GM23338 (cell line): ENCODE measurements around the gene EPHA5.

Experiments
- CREB1 ChIP-seq: fragments of 250-450 bp; sonication (Bioruptor Pico); IDR thresholded peaks from 2 replicates; pipeline ENCODE4 v1.5.0; 2020; ENCODE audit warnings: low read depth, mild to moderate bottlenecking, moderate library complexity
- CTCF ChIP-seq, 2 experiments: fragments of 200-600 bp in 1 of 2; sonication (generic) in 1 of 2; conservative IDR thresholded peaks; 2 replicates each; pipeline versions ENCODE4 v1.5.1 to v1.6.1; 2016 to 2017; ENCODE audit warnings: antibody characterized with exemption in 2 of 2, low read depth in 2 of 2, mild to moderate bottlenecking in 2 of 2, moderate library complexity in 1 of 2
- ETS1 ChIP-seq: IDR thresholded peaks from 2 replicates; pipeline ENCODE4 v1.6.1; 2016; ENCODE audit warnings: antibody characterized with exemption
- EZH2 ChIP-seq: fragments of 200-600 bp; sonication (generic); IDR thresholded peaks from one replicate; pipeline ENCODE4 v1.8.0; 2017; ENCODE audit warnings: antibody characterized with exemption, mild to moderate bottlenecking, low read depth; ENCODE audit not compliant: unreplicated experiment
- EZH2phosphoT487 ChIP-seq: fragments of 200-600 bp; sonication (generic); IDR thresholded peaks from one replicate; pipeline ENCODE4 v1.8.1; 2018; ENCODE audit warnings: antibody characterized with exemption; ENCODE audit not compliant: unreplicated experiment
- JUNB ChIP-seq: IDR thresholded peaks from one replicate; pipeline ENCODE4 v1.6.1; 2016; ENCODE audit warnings: antibody characterized with exemption; ENCODE audit not compliant: unreplicated experiment
- NANOG ChIP-seq: IDR thresholded peaks from 2 replicates; pipeline ENCODE4 v1.6.1; 2016; ENCODE audit warnings: antibody characterized with exemption, borderline replicate concordance
- POLR2AphosphoS5 ChIP-seq: IDR thresholded peaks from 2 replicates; pipeline ENCODE4 v1.6.1; 2016; ENCODE audit warnings: antibody characterized with exemption, low read depth
- REST ChIP-seq: IDR thresholded peaks from one replicate; pipeline ENCODE4 v1.6.1; 2018; ENCODE audit warnings: antibody characterized with exemption; ENCODE audit not compliant: unreplicated experiment
- STAT1 ChIP-seq: IDR thresholded peaks from one replicate; pipeline ENCODE4 v1.6.1; 2016; ENCODE audit warnings: antibody characterized with exemption; ENCODE audit not compliant: unreplicated experiment
- ZNF114 ChIP-seq: fragments of 250-450 bp; sonication (Bioruptor Pico); IDR thresholded peaks from 2 replicates; pipeline ENCODE4 v1.5.0; 2020; ENCODE audit warnings: mild to moderate bottlenecking, moderate library complexity
- ZNF331 ChIP-seq: fragments of 250-450 bp; sonication (Bioruptor Pico); IDR thresholded peaks from 2 replicates; pipeline ENCODE4 v1.5.0; 2020; ENCODE audit warnings: low read depth, mild to moderate bottlenecking, moderate library complexity
- ZNF462 ChIP-seq: fragments of 250-450 bp; sonication (Bioruptor Pico); IDR thresholded peaks from 2 replicates; pipeline ENCODE4 v1.5.0; 2020; ENCODE audit warnings: mild to moderate bottlenecking, moderate library complexity

GRCh38 chr4:65580551-65580950, 89.7 kb downstream of the EPHA5 start:
- TF ChIP-seq CTCF (conservative IDR thresholded peaks at IDR 0.05; ENCODE audit: low read depth in 2 of 2) = peak; percentile 50
- no peak for TF ChIP-seq EZH2
- TF ChIP-seq EZH2phosphoT487 = no peak
- TF ChIP-seq POLR2AphosphoS5 = no peak
- no peak for TF ChIP-seq CREB1
- TF ChIP-seq NANOG = no peak
- no peak for TF ChIP-seq REST
- no peak for TF ChIP-seq ETS1
- no peak for TF ChIP-seq ZNF114
- TF ChIP-seq ZNF462 (CRISPR knock-in tag) = no peak
- TF ChIP-seq JUNB = no peak
- no peak for TF ChIP-seq STAT1
- TF ChIP-seq ZNF331 (CRISPR knock-in tag) = no peak
